GM19043 (cell line): ENCODE results near the gene TSPAN11.
"Not testable (repeated sequence)": the region's sequence is repeated elsewhere in the genome, so short reads cannot be mapped to it uniquely, and the experiment has no call there.

Experiments used
- ATAC-seq: cut with Tn5 transposase; IDR thresholded peaks from one replicate; pipeline ENCODE4 v1.9.1; 2021; ENCODE audit warnings: low read depth; ENCODE audit not compliant: unreplicated experiment

The TSPAN11 gene

GRCh38 chr12:30999723-31000122 lies 73.2 kb downstream of the TSPAN11 start:
- ATAC-seq = no peak

- no peak for ATAC-seq
Observed at GRCh38 chr12:31000751-31001150, 74.2 kb downstream of the TSPAN11 start.

- ATAC-seq = no peak
Observed at GRCh38 chr12:31001581-31002360, 75.2 kb downstream of the TSPAN11 start.

GRCh38 chr12:31002361-31002725 lies 75.8 kb downstream of the TSPAN11 start:
- ATAC-seq = no peak

- no peak for ATAC-seq
Observed at GRCh38 chr12:31002999-31003398, 76.5 kb downstream of the TSPAN11 start.

- no peak for ATAC-seq
Observed at GRCh38 chr12:31003861-31004640, 77.5 kb downstream of the TSPAN11 start.

- no peak for ATAC-seq
Observed at GRCh38 chr12:31004666-31005065, 78.1 kb downstream of the TSPAN11 start.

- no peak for ATAC-seq
Observed at GRCh38 chr12:31005256-31005943, 78.9 kb downstream of the TSPAN11 start.

- ATAC-seq = no peak
Observed at GRCh38 chr12:31005944-31006361, 79.4 kb downstream of the TSPAN11 start.

GRCh38 chr12:31006416-31007152 lies 80.0 kb downstream of the TSPAN11 start:
- no peak for ATAC-seq

GRCh38 chr12:31007153-31007495 lies 80.6 kb downstream of the TSPAN11 start:
- ATAC-seq = no peak

- no peak for ATAC-seq
Observed at GRCh38 chr12:31007636-31008175, 81.2 kb downstream of the TSPAN11 start.

- no peak for ATAC-seq
Observed at GRCh38 chr12:31008241-31008761, 81.8 kb downstream of the TSPAN11 start.

GRCh38 chr12:31008961-31009840 lies 82.7 kb downstream of the TSPAN11 start:
- ATAC-seq = no peak

GRCh38 chr12:31009976-31010375 lies 83.4 kb downstream of the TSPAN11 start:
- no peak for ATAC-seq

GRCh38 chr12:31011336-31011735 lies 84.8 kb downstream of the TSPAN11 start:
- no peak for ATAC-seq

- ATAC-seq = no peak
Observed at GRCh38 chr12:31011746-31012566, 85.4 kb downstream of the TSPAN11 start.

GRCh38 chr12:31012567-31012891 lies 86.0 kb downstream of the TSPAN11 start:
- ATAC-seq = not testable (repeated sequence)

- ATAC-seq = no peak
Observed at GRCh38 chr12:31015215-31015614, 88.7 kb downstream of the TSPAN11 start.
